B cell (primary cell): ENCODE measurements around the gene CCDC107.

Experiments used
- EZH2 ChIP-seq: IDR thresholded peaks from 2 replicates; pipeline ENCODE4 v1.6.1; 2012; ENCODE audit warnings: borderline replicate concordance, low read depth, mild to moderate bottlenecking, moderate library complexity, low read length; ENCODE audit not compliant: insufficient read depth, poor library complexity, severe bottlenecking
- TF ChIP-seq, protein P1 (sequence below): fragments of 200-600 bp; IDR thresholded peaks from one replicate; pipeline ENCODE4 v1.8.0; 2022; ENCODE audit warnings: antibody characterized with exemption, mild to moderate bottlenecking

DNA sequence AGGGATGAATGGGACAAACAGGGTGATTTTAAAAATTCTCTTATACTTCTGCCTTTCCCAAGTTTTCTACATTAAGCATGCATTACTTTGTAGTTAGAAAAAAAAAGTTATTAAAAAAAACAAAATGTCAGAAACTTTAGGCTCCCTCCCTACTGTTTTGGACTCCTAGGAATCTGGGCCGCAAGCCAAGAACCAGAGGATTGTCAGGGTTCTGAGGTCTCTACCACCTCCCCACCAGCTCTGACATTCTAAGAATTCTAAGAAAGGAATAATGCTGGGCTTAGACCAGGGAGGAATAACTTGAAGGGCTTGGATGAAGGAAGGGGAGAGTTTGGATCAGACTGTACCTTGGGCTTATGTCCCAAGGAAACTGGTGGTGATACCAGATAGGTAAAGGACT, 8.0 kb downstream of the CCDC107 start:
- TF ChIP-seq, protein P1, sequence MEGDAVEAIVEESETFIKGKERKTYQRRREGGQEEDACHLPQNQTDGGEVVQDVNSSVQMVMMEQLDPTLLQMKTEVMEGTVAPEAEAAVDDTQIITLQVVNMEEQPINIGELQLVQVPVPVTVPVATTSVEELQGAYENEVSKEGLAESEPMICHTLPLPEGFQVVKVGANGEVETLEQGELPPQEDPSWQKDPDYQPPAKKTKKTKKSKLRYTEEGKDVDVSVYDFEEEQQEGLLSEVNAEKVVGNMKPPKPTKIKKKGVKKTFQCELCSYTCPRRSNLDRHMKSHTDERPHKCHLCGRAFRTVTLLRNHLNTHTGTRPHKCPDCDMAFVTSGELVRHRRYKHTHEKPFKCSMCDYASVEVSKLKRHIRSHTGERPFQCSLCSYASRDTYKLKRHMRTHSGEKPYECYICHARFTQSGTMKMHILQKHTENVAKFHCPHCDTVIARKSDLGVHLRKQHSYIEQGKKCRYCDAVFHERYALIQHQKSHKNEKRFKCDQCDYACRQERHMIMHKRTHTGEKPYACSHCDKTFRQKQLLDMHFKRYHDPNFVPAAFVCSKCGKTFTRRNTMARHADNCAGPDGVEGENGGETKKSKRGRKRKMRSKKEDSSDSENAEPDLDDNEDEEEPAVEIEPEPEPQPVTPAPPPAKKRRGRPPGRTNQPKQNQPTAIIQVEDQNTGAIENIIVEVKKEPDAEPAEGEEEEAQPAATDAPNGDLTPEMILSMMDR = no peak
- no peak for TF ChIP-seq EZH2
